Measurements from ENCODE around the gene CD200.

DNA sequence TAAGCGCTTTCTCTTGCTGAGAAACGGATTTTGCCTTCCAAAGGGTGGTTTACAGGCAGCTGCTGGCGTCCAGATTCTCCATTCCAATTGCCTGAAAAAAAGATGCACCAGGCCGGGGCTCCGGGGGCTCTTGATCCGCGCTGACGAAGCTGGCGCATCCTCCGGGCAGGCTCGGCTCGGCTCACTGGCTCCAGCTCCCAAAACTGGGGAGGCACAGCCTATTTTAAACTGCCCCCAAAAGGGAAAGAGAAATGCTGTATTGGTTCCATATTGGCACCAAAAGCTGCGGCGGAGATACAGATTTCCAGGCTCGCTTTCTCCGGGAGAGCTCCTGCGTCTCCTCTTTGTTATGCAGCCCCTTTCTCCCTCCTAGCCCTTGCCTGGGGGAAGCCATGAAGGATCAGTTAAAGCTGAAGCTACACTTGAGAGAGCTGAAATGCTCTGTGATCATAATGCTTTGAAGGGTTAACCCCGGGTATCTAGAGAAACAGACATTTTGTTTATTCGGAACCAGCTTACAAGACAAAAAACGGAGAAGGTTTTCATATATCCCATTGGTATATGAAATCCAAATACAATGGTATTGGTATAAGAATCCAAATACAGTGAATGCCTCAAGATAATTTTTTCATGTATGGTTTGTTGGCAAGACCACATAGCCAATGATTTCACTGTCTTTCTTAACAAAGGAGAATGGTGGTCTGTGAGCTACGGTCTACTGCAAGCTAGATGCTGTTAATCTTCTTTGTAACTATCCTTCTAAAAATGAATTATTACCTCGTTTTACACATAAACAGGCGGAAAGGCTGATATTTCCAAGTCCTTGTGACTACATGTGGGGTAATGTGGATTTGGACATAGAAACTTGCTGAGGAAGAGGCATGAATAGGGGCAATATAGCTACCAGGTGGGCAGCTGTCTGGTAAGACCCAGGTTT lies 693 bp downstream of the CD200 start:
- TF ChIP-seq TCF12 (IDR thresholded peaks at IDR 0.05; ENCODE audit: low read depth, low read length) = no peak
- no peak for TF ChIP-seq ESRRA (IDR thresholded peaks at IDR 0.05; ENCODE audit: low read length)

All from GM12878 (cell line).